Activated T-helper 1 cell treated with anti-CD3 and anti-CD28 coated beads, Interleukin-12 subunit alpha, Interleukin-12 subunit beta, Interleukin-2, Interleukin-4 antibody, amounts not matched to agents 30 ng/mL and 10 ng/mL and 1 ng/mL, durations not matched to agents 14 hours and 24 hours and 36 hours (primary cell): ENCODE results near the gene SVOPL. TPM values are rescaled to one million over a fixed set of nuclear protein-coding genes. Genes with fewer than 3 reads are reported as not detected.

Experiments
- DNase-seq: peaks from one replicate; pipeline ENCODE4 v3.0.0; 2021; ENCODE audit warnings: low spot score
- H3K27ac Mint-ChIP-seq: one replicate; pipeline ENCODE4 v1.8.0; 2021; ENCODE audit warnings: mild to moderate bottlenecking, mixed read lengths
- H3K27me3 Mint-ChIP-seq: one replicate; pipeline ENCODE4 v1.8.0; 2022; ENCODE audit warnings: mild to moderate bottlenecking, moderate library complexity, mixed read lengths; ENCODE audit not compliant: insufficient read depth
- H3K36me3 Mint-ChIP-seq: one replicate; pipeline ENCODE4 v1.8.0; 2021; ENCODE audit warnings: low read depth, mixed read lengths
- H3K4me1 Mint-ChIP-seq: one replicate; pipeline ENCODE4 v1.8.0; 2021; ENCODE audit warnings: low read depth, mixed read lengths
- H3K4me3 Mint-ChIP-seq: one replicate; pipeline ENCODE4 v1.8.0; 2021; ENCODE audit warnings: mild to moderate bottlenecking, moderate library complexity, mixed read lengths
- H3K9me3 Mint-ChIP-seq: one replicate; pipeline ENCODE4 v1.8.0; 2021; ENCODE audit warnings: mixed read lengths
- intact Hi-C: fragments of 100-400 bp; cut with micrococcal nuclease; formaldehyde crosslinking; loops from one replicate; pipeline ENCODE4 v1.15.1; 2024
- total RNA-seq: library from RNA; stranded (reverse); gene quantifications from 2 replicates; pipeline ENCODE4 v1.2.3, GENCODE V29; 2022

Gene SVOPL
- total RNA-seq, 1 donor from 2014 or later: not detected

DNA sequence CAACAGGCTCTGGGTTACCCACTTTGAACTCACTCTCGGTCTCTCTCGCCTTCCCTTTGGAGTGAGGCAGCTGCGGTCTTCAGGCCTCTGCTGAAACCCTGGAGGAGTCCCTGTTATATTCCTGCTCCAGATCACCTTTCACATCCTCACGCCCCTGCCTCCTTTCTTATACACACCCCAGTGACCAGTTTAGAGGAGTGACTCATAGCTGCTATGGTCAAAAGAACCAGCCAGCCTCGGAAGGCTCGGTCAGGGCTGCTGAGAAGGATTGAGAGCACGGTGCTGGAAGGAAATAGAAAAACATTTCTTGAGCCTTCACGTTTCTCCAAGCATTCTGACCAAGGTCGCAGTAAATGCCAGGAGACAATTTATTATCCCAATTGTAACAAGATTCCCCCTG lies 28.3 kb upstream of the SVOPL start:
- Mint-ChIP-seq H3K27ac (no peak overlapping the region), H3K9me3 (no peaks in the 10 kb centered on the region), H3K4me3 (no peak overlapping the region), H3K4me1 (peaks cover 9% of the 10 kb centered on the region), H3K27me3 (peaks cover 6% of the 10 kb centered on the region), H3K36me3 (no peaks in the 10 kb centered on the region)
- no peak for DNase-seq
- intact Hi-C loops: no loop called here

DNA sequence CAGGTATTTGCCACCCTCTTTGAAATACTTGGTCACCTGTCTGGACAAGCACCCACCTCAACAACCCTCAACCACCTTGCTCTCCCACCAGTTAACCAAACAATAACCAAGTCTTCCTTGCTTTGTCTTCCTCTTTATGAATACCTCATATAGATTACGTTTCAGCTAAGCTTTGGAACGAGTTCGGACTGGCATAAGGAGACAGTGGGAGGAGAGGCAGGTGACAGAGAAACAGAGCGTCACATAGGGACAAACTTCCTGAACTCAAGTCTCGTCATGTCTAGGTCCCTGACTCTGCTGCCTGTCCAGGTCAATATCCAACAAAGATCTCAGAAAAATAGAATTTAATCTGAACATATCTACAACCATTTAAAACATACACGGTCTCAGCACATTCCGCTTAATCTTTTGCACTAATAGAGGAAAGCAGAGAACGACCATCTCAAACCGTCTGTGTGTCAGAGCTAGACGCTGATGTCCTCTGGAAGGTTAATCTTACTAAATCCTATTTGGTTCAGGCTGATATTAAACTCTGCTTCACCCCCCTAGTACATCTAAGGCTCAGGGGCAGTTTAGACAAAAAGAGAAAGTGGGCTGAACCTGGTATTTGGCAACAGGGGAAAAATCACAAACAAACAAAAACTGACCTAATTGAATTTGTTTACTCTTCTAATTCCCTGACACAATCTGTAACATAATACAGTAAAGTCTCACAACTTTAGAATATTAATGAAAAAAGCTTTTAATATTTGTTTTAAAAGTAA lies 26.4 kb upstream of the SVOPL start:
- Mint-ChIP-seq H3K4me1 (peaks cover 2% of the 10 kb centered on the region), H3K36me3 (no peaks in the 10 kb centered on the region), H3K9me3 (no peaks in the 10 kb centered on the region), H3K27me3 (no peaks in the 10 kb centered on the region), H3K27ac (no peak overlapping the region), H3K4me3 (no peak overlapping the region)
- intact Hi-C loops: no loop called here
- DNase-seq: no peak

DNA sequence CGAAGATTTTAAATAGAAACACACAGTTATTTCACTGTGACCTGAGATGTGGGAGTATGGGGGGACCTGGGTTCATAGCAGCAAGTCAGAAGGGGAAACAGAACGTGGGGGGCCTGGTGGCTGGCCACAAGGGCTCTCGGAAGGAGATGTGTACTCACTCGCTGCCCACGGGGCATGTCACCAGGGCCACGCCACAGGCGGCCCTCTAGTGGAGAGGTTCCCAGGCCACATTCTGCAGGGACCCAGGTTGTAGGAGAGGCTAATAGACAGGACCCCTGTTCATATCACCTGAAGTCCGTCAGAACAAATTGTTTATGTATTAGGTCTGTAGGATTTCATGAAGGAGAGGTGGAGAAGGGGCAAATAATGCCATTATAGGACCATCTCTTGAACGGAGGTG lies 25.1 kb upstream of the SVOPL start:
- H3K27me3 Mint-ChIP-seq: no peaks in the 10 kb centered on the region
- H3K4me3 Mint-ChIP-seq: no peak overlapping the region
- no peaks in the 10 kb centered on the region for H3K9me3 Mint-ChIP-seq
- intact Hi-C loops: no loop called here
- no peak for DNase-seq
- H3K4me1 Mint-ChIP-seq: no peaks in the 10 kb centered on the region
- H3K27ac Mint-ChIP-seq: no peak overlapping the region
- H3K36me3 Mint-ChIP-seq: no peaks in the 10 kb centered on the region

DNA sequence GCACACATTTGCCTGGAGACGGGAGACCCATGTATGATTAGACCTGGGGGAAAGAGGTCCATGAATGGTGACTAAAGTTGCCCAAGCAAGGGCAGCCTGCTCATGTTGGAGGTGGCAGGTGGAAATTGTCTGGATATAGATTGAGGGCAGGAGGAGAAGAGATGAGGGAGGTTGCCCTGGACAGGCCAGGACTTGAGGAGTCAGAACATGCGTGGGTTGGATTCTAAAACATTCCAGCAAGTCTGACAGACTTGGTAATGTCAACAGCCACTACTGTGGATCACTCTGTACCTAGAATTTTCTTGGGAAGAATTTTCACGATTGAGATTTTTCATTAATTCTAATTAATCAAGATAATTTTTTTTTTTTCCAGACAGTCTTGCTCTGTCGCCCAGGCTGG lies 19.1 kb upstream of the SVOPL start:
- DNase-seq: no peak
- H3K27me3 Mint-ChIP-seq: peaks cover 11% of the 10 kb centered on the region
- intact Hi-C loops: no loop called here
- no peak overlapping the region for H3K27ac Mint-ChIP-seq
- H3K4me3 Mint-ChIP-seq: no peak overlapping the region
- H3K9me3 Mint-ChIP-seq: no peaks in the 10 kb centered on the region
- H3K4me1 Mint-ChIP-seq: peaks cover 14% of the 10 kb centered on the region
- H3K36me3 Mint-ChIP-seq: no peaks in the 10 kb centered on the region

DNA sequence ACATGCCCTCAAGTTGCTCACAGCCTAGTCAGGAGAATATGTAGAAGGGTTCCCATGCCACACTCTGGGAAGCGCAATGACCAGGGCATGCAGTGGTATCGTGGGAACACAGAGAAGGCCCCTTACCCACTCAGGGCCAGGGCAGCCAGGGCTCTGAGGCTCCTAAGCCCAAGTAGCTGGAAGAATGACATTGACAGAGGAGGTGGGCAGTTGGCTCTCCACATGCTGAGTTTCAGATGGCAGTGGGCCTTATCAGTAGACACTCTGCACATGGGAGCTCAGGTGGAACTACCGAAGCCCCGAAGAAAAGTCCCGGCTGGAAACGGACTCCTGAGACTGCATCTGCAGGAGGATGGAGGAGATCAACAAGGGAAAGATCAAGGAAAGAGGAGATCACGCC lies 15.7 kb upstream of the SVOPL start:
- no peaks in the 10 kb centered on the region for H3K36me3 Mint-ChIP-seq
- no peak overlapping the region for H3K27ac Mint-ChIP-seq
- peaks cover 21% of the 10 kb centered on the region for H3K4me1 Mint-ChIP-seq
- no peak for DNase-seq
- H3K9me3 Mint-ChIP-seq: no peaks in the 10 kb centered on the region
- intact Hi-C loops: no loop called here
- peak overlapping the region; percentile 46 for H3K4me3 Mint-ChIP-seq
- peaks cover 11% of the 10 kb centered on the region for H3K27me3 Mint-ChIP-seq

DNA sequence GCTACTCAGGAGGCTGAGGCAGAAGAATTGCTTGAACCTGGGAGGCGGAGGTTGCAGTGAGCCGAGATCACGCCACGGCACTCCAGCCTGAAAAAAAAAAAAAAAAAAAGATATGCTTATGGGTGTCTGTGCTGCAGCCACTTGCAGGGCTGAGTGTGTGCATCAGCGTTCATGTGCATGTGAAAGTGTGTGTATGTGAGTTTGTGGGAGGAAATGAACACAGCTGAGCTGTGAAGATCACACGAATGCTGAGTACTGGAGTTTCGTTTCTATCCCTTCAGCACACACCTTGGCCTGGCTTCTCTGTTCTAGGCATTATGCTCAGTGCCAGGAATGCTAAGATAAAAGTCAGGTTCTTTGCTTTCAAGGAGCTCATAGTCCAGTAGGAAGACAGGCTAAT lies 12.0 kb upstream of the SVOPL start:
- no peak overlapping the region for H3K4me3 Mint-ChIP-seq

DNA sequence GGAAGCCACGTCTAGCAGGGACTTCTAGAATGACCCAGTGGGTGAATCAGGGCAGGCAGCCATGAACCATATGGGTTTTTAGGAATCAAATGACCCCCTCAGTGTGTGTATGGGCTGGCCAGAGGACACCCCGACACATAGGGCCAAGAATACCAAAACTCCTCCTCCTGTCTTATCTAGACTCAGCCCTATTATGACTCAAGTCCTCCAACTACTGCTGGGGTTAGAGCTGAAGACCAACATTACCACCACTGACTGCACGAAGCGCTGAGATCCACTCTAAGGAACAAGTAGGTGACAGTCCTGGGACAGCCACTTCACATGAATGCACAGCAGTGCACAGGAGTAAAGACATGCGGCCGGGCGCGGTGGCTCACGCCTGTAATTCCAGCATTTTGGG lies 11.5 kb upstream of the SVOPL start:
- Mint-ChIP-seq H3K27me3 (peaks cover 4% of the 10 kb centered on the region), H3K27ac (no peak overlapping the region), H3K4me1 (peaks cover 9% of the 10 kb centered on the region), H3K9me3 (no peaks in the 10 kb centered on the region), H3K4me3 (no peak overlapping the region), H3K36me3 (no peaks in the 10 kb centered on the region)
- DNase-seq: no peak
- intact Hi-C loops: no loop called here

More for the DNA sequence above, 12.0 kb upstream of the SVOPL start:
- DNase-seq: no peak
- no peaks in the 10 kb centered on the region for H3K9me3 Mint-ChIP-seq
- peaks cover 14% of the 10 kb centered on the region for H3K4me1 Mint-ChIP-seq
- H3K27me3 Mint-ChIP-seq: peaks cover 8% of the 10 kb centered on the region
- intact Hi-C loops: no loop called here
- H3K36me3 Mint-ChIP-seq: no peaks in the 10 kb centered on the region
- no peak overlapping the region for H3K27ac Mint-ChIP-seq

DNA sequence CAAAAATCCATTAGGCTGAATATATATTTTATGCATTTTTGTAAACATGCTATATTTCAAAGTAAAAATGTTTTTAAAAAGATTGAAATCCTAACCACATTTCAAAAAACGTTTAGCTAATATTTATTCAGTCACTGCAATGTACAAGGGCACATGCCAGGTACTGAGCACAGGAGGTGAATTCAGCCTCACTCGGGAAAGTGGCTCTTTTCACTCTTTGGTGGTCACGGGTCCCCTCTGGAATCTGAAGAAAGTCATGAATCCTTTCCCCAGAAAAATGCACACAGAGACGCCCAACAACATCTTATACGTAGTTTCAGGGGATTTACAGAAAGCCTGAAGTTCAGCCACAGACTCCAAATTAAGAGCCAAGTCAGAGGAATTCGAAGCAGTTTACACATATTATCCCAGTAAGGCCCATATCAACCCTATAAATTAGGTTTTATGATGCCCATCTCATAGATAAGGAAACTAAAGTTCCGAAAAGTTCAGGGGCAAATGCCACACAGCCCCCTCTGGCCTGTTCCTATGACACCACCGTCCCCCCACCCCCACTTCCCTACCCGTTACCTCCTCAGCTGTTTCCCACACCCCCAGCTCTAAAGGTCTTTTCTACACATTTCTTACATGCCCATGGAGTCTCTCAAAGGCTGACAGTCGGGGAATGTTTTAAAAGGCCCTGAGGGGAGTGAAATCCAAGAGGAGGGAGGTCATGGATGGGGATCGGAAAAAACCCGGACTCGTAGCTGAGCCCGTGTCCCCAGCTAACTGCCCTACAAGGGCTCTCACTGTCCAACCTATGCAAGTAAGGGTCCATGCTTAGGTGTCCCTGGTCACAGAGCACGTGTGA lies 9.6 kb upstream of the SVOPL start:
- Mint-ChIP-seq H3K4me1 (peaks cover 7% of the 10 kb centered on the region), H3K27ac (no peak overlapping the region), H3K4me3 (no peak overlapping the region), H3K27me3 (peaks cover 3% of the 10 kb centered on the region), H3K36me3 (no peaks in the 10 kb centered on the region), H3K9me3 (no peaks in the 10 kb centered on the region)
- no peak for DNase-seq
- intact Hi-C loops: no loop called here

DNA sequence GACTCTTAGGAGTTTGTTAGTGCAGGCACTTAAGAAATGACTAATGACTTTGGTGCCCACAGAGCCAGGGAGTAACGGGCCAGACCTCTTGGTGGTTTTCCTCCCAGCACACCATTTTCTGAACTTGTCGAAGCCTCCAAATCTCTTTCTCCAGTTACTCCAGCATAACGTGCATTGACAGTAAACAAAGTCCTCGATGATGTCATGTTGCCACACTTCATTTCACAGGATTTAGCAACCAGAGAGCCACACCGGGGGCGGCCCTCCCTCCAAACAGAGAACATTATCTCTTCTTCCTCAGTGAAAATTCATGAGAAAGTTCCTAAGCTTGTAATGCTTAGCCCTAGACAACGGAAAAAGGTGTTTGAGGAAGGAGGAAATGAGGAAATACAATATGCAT lies 4.0 kb upstream of the SVOPL start:
- Mint-ChIP-seq H3K27ac (no peak overlapping the region), H3K27me3 (peaks cover 7% of the 10 kb centered on the region), H3K4me3 (no peak overlapping the region), H3K9me3 (no peaks in the 10 kb centered on the region), H3K36me3 (no peaks in the 10 kb centered on the region), H3K4me1 (no peaks in the 10 kb centered on the region)
- intact Hi-C loops: no loop called here
- DNase-seq: no peak

DNA sequence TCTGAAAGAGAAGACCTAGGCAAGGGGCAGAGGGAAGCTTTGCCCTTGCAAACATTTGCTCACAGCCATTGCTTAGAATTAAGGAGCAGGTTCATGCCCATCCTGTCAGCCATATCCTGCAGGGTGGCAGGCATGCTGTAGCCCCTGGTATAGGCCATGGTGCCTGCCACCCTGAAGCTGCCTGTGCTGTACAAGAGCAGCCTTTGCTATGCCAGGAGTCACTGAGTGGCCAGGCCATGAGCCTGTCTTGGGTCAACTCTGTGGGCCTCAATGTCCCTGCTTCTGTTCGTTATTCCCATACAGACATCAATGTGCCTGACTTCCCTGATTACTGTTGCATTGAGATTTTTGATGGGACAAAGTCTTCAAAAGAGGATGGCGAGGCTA lies 368 bp upstream of the SVOPL start:
- Mint-ChIP-seq H3K27me3 (peaks cover 6% of the 10 kb centered on the region), H3K27ac (no peak overlapping the region), H3K4me1 (no peaks in the 10 kb centered on the region), H3K36me3 (no peaks in the 10 kb centered on the region), H3K4me3 (no peak overlapping the region), H3K9me3 (no peaks in the 10 kb centered on the region)
- intact Hi-C loops: no loop called here
- DNase-seq: no peak

DNA sequence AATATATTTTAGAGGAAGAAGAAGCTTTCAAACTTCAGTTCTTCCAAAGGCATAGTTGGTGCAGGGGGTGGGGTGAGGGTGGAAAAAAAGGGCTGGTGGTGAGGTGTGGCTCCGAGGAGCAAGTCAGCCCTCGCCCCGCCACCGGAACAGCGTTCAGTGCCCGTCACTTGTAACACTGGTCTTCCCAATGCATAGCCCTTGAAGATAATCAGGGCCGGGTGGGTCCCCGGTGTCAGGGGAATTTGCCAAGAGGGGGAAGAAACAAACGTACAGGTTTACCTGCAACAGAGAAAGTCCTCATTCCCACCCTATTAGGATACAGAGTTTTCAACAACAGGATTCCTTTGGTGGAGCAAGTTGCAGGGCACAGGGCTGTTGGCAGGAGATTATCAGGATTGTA lies 1.5 kb downstream of the SVOPL start:
- peaks cover 5% of the 10 kb centered on the region for H3K27me3 Mint-ChIP-seq
- intact Hi-C loops: no loop called here

DNA sequence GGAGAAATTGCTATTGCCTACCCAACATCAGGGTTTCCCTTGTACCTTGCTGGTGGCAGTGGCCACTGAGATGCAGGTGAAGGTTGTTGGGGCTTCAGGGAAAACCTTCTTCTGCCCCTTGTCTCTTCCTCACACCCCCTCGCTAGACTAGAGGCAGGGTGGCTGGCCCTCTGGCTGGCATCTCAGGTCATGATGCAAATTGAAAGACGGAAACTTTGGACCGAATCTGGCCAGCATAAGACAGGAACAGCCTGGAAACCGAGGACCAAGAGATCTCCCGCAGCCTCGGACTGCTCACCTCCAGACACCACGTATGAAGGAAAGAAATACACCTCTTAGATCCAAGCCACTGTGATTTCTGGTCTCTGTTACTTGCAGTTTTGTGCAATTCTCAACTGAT lies 2.9 kb downstream of the SVOPL start:
- no peak for DNase-seq
- H3K27ac Mint-ChIP-seq: no peak overlapping the region
- H3K27me3 Mint-ChIP-seq: peaks cover 3% of the 10 kb centered on the region
- intact Hi-C loops: no loop called here
- no peak overlapping the region for H3K4me3 Mint-ChIP-seq
- H3K36me3 Mint-ChIP-seq: no peaks in the 10 kb centered on the region
- no peaks in the 10 kb centered on the region for H3K9me3 Mint-ChIP-seq
- H3K4me1 Mint-ChIP-seq: no peaks in the 10 kb centered on the region

More for the DNA sequence above, 1.5 kb downstream of the SVOPL start:
- Mint-ChIP-seq H3K36me3 (no peaks in the 10 kb centered on the region), H3K4me3 (no peak overlapping the region), H3K9me3 (no peaks in the 10 kb centered on the region), H3K4me1 (no peaks in the 10 kb centered on the region), H3K27ac (no peak overlapping the region)
- DNase-seq: no peak

DNA sequence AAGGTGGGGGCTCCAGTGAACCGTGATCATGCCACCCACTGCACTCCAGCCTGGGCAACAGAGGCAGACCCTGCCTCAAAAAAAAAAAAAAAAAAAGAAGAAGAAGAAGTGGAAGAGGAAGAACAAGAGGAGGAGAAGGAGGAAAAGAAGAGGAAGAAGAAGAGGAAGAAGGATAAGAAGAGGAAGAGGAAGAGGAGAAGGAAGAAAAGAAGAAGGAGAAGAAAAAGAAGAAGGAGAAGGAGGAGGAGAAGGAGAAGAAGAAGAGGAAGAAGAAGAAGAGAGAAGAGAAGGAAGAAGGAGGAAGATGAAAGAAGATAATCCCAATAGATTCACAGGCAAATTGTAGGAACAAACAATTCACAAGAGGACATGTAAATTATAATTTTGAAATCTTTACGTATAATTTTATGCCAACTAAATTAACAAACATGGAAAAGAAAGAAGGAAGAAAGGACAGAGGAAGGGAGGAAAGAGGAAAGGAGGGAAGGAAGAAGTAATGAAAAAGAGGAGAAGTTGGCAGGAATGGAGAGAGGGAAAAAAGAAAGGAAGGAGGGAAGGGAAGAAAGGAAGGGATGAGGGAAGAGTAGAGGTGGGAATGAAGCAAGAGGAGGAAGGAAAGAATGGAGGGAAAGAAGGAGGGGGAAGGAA lies 3.5 kb downstream of the SVOPL start:
- H3K9me3 Mint-ChIP-seq: no peaks in the 10 kb centered on the region
- no peak overlapping the region for H3K27ac Mint-ChIP-seq
- H3K4me1 Mint-ChIP-seq: no peaks in the 10 kb centered on the region
- intact Hi-C loops: no loop called here
- H3K27me3 Mint-ChIP-seq: peaks cover under 1% of the 10 kb centered on the region
- H3K4me3 Mint-ChIP-seq: no peak overlapping the region
- DNase-seq: no peak
- H3K36me3 Mint-ChIP-seq: no peaks in the 10 kb centered on the region
